Measurements from ENCODE around the gene ADAM8.

The ADAM8 gene

DNA sequence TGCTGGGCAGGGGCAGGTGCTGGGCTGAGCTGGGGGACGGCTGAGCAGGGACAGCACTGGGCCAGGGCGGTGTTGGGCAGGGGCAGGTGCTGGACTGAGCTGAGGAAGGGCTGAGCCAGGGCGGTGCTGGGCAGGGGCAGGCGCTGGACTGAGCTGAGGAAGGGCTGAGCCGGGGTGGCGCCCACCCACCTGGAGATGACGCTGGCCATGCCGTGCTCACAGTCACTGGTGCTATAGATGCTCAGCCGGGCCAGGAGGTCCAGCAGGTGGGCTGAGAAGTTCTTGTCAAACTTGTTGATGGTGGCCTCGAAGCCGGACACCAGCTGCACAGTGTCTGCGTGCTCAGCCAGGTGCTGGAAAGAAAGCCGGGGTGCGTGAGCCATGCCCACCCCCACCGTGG is 4.4 kb upstream of the ADAM8 start:
- H3K4me3 ChIP-seq (ENCODE audit: low read depth, low read length): no peak overlapping the region
- TF ChIP-seq, protein P1, sequence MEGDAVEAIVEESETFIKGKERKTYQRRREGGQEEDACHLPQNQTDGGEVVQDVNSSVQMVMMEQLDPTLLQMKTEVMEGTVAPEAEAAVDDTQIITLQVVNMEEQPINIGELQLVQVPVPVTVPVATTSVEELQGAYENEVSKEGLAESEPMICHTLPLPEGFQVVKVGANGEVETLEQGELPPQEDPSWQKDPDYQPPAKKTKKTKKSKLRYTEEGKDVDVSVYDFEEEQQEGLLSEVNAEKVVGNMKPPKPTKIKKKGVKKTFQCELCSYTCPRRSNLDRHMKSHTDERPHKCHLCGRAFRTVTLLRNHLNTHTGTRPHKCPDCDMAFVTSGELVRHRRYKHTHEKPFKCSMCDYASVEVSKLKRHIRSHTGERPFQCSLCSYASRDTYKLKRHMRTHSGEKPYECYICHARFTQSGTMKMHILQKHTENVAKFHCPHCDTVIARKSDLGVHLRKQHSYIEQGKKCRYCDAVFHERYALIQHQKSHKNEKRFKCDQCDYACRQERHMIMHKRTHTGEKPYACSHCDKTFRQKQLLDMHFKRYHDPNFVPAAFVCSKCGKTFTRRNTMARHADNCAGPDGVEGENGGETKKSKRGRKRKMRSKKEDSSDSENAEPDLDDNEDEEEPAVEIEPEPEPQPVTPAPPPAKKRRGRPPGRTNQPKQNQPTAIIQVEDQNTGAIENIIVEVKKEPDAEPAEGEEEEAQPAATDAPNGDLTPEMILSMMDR (IDR thresholded peaks at IDR 0.05; ENCODE audit: low read depth, low read length): no peak

DNA sequence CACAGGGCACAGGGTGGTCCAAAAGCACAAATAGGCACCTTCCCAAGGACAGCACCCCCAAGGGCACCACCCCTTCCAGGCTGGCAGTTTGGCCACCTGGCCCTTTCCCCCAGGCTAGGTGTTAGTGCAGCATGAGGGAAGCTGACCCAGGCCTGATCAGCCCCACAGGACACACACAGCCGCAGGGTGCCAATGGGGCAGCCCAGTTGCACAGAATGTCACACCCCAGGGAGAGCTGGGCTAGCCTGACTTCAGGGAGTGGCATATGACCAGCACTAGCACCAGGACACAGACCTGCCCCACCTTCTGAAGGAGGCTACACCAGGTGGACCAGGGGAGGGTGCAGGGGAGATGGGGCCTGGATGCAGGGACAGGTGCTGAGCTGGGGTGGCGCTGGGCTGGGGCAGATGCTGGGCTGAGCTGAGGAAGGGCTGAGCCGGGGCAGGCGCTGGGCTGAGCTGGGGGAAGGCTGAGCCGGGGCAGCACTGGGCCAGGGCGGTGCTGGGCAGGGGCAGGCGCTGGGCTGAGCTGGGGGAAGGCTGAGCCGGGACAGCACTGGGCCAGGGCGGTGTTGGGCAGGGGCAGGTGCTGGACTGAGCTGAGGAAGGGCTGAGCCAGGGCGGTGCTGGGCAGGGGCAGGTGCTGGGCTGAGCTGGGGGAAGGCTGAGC is 3.9 kb upstream of the ADAM8 start:
- H3K4me3 ChIP-seq (ENCODE audit: low read depth, low read length): no peak overlapping the region
- TF ChIP-seq, protein P1 (IDR thresholded peaks at IDR 0.05; ENCODE audit: low read depth, low read length): no peak

DNA sequence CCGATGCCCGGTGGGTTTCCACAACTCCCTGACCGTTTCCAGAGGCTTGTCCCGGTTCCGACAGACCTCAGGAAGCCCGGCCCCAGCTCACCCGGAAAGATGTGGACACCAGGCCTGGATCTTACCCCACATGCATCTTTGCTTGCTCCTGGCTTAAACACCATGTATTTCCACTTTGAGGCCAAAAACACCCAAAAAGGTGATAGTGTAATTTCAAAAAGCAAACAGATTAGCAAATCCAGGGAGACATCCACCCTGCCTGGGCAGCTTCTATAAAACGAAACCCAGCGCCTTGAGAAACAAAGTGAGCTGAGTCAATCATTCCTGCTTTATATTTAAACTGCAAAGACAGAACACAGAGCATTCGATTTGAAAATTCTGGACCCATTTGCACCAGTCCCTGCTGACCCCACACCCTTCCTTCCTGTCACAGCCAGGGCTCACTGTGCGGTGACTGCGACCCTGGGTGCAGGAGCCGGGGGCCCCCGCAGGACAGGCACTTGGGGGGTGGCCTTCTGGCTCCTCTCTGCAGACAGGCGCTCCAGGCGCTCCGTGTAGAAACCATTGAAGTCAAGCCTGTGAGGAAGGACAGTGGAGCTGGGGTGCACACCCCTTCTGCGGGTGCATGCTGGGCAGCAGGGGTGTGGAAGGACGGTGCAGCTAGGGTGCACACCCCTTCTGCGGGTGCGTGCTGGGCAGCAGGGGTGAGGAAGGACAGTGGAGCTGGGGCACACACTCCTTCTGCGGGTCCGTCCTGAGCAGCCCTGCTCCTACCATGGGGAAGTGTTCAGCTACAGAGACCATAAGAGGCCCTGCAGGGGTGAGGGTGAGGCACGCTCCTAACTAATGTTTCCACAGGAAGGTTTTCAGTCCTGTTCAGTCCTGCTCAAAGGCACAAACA is 2.9 kb upstream of the ADAM8 start:
- no peak overlapping the region for H3K4me3 ChIP-seq (ENCODE audit: low read depth, low read length)

DNA sequence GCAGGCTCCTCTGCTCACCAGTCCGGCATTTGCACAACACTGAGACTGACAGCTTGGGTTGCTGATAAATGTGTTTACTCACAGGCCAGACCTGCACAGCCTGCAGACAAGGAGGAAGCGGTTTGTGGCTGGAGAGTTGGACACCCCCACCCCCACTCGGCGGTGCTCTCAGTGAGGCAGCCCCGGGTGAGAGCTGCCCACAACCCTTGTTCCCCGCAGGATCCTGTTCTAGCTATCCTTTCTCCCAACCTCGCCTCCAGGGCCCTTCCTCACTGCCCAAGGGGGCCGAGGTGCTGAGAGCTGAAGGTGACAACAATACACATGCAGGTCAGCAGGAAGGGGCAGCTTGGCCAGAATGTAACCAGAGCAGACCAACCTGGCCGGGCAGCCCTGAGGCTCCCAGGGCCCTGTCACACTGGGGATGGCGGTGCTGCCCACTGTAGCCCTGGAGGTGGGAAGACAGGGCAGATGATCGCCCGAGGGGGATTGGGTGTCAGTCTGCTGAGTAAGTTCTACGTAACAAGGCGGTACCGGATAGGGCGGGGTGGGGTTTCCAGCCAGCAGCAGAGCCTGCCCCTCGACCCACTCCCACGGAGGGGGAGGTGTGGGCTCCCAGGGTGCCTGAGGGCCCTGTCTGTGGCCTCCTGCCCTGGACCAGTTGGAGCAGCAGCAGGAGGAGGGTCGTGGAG is 2.1 kb upstream of the ADAM8 start:
- TF ChIP-seq, protein P1 (IDR thresholded peaks at IDR 0.05; ENCODE audit: low read depth, low read length): no peak
- no peak overlapping the region for H3K4me3 ChIP-seq (ENCODE audit: low read depth, low read length)

More for the DNA sequence above, 2.9 kb upstream of the ADAM8 start:
- TF ChIP-seq, protein P1 (IDR thresholded peaks at IDR 0.05; ENCODE audit: low read depth, low read length): no peak

DNA sequence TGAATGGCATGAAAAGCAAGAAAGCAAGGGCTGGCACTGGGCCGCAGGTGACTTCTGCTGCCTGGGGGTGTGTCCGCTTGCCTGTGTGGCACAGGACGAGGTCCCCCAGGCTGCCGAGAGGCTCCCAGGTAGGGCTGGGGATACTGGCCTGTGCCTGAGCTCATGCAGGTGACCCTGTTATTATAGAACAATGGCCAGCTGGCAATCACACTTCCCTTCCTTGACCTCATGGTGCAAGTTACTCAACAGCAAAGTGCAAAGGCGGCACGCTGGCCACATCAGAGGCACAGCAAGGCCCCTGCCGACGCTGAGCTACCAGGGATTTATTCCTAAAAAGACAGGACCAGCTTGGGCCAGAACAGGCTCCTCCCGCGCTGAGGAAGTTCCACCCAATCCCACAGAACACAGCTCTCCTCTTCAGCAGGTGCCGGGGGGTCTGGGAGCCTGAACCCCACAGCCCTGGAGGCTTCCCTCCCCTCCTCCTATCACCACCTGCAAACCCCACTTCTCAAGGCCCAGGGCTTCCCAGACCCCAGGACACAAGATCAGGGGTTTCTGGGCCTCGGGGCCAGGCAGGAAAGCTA is 1.4 kb upstream of the ADAM8 start:
- H3K4me3 ChIP-seq (ENCODE audit: low read depth, low read length): no peak overlapping the region

DNA sequence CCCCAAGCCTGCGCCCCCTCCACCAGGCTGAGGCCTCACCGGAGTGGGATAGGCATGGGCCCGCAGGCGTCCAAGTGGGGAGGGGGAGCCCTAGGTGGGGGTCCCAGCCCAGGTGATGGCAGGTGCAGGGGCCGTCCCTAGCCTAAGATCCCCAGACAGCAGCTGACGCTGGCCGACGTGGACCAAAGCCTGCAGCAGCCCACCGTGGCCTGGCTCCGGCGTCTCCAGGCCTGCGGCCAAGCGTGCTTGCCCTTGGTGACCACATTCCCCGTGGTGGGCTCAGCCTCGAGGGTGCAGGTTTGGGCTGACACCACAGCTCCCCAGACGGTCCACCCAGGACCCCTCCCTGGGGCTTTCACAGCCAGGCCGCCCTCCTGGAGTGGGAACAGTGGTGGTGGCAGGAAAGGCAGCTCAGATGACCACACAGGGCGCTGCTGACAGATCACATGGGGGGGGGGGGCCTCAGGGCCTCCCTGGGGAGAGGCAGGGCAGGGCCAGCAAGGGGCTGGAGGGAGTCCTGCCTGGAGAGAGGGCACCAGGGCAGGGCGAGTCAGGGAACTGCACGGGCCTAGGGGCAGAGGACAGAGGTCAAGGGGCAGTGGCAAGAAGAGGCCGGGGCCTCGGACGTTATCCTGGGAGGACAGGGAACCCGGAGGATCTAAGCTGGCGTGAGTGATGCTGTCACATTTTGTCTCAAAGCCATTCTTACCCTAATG is 767 bp upstream of the ADAM8 start:
- TF ChIP-seq, protein P1 (IDR thresholded peaks at IDR 0.05; ENCODE audit: low read depth, low read length): no peak
- no peak overlapping the region for H3K4me3 ChIP-seq (ENCODE audit: low read depth, low read length)

More for the DNA sequence above, 1.4 kb upstream of the ADAM8 start:
- TF ChIP-seq, protein P1 (IDR thresholded peaks at IDR 0.05; ENCODE audit: low read depth, low read length): no peak
